HG02588 (cell line): ENCODE data around the gene ZMYND8.
"Not testable (repeated sequence)": the region's sequence is repeated elsewhere in the genome, so short reads cannot be mapped to it uniquely, and the experiment has no call there.

Experiments
- ATAC-seq: cut with Tn5 transposase; IDR thresholded peaks from one replicate; pipeline ENCODE4 v1.9.1; 2021; ENCODE audit warnings: mild to moderate bottlenecking, moderate library complexity; ENCODE audit not compliant: unreplicated experiment

Gene ZMYND8

DNA sequence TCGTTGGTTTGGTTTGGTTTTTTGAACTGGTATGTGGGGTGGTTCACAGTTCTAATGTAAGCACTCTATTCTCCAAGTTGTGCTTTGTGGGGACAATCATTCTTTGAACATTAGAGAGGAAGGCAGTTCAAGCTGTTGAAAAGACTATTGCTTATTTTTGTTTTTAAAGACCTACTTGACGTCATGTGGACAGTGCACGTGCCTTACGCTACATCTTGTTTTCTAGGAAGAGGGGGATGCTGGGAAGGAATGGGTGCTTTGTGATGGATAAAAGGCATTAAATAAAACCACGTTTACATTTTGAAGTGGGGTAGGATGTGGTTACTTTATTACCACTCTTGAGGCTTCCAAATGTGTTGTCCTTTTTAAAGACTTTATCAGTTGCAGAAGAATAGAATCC is 168.0 kb downstream of the ZMYND8 start:
- no peak for ATAC-seq

DNA sequence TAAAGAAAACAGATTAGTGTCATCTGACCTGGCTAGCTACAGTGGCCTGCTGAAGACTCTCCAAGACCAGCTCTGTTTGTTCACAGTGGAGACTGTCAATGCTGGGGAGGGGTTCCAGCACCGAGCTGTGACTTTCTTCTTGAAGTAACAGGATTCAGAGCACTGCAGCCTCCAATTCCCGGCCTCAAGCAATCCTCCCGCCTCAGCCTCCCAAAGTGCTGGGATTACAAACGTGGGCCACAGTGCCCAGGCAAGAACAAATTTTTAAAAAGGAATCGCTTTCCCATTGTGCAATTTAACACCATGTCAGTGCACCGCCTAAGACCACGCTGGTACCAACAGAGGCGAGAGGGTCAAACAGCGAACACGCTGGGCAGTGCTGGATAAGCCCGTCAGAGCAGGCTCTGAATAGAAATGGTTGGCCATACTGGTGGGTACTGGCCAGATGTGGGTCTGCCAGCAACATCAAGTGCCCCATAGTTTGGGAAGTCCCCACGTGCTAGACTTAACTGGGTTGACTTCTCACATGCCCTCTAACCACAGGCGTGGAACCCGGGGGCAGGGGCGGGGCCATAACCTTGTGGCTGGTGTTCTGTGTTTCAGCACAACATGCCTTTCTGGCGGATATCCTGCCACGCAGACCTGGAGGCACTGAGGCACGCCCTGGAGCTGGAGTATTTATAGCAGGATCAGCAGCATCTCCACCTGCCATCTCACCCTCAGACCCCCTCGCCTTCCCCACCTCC is 168.9 kb downstream of the ZMYND8 start:
- ATAC-seq = no peak

DNA sequence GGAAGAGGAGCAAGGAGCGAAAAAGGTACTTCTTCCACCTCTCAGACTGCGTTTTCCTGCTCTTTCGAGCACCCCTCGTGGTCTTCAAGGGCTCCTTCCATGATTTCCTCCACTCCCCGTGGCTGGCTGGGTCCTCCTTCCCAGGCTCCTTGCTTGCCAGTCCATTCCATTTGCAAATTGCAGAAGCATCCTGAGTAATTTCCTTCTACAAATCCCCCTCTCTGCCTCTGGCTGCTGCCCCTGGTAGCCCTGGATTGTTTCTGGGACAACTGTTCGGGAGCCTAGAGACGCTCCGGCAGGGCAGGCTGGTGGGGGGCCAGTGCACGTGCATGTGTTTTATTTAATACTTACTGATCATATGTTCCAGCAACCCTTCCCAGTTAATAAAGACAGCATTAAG is 173.1 kb downstream of the ZMYND8 start:
- no peak for ATAC-seq

DNA sequence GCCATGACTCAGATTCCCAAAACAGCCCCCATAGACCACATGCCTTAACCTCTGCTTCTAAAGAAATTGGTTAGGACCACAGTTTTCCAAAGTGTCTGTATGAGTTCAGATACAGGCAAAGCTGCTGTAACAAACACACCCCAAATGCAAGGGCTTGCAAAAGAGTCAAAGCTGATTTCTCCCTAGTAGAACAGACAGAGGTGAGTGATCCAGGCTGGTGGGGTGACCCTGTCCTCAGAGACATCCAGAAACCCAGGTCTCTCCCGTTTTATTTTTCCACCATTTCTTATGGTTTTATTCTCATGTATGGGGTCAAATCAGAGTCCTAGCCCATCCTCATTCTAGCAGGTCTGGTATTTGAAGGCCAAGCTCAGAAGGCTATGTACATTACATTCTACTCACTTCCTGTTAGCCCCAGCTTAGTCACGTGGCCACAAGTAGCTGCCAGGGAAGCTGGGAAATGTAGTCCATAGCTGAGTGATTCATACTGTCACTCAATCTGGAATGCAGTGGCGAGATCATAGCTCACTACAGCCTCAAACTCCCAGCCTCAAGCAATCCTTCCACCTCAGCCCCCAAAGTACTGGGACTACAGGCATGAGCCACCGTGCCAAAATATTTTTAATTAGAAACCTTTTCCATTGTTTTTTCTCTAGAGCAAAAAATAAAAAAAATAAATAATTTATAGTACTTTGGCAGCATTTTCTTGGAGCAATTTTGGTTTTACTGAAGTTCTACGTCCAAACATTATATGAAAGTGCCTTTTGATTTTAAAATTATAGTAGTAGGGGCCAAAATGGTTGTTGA is 175.2 kb downstream of the ZMYND8 start:
- no peak for ATAC-seq

DNA sequence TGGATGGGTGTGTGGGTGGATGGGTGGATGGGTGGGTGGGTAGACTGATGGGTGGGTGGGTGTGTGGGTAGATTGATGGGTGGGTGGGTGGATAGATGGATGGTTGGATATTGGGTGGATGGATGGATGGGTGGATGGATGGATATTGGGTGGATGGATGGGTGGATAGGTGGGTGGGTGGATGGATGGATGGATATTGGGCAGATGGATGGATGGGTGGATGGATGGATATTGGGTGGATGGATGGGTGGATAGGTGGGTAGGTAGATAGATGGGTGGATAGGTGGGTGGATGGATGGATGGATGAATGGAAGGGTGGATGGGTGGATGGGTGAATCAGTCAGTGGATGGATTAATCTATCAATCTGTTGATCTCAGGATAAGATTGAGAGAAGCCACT is 177.2 kb downstream of the ZMYND8 start:
- ATAC-seq = no peak

DNA sequence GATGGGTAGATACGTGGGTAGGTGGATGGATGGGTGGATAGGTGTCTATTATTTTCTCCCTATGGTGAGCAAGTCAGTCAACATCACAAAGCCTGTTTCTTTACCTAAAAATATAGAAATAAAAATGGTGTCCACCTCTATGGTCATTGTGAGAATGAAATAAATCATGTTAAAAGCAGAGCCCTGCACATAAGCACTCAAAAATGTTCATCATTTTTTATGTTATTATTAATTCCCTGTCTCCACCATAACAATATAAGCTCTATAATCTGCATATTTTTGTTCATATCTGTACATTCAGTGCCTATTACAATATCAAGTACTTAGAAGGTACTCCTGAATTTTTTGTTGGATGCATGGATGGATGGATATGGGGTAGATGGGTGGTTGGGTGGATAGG is 177.6 kb downstream of the ZMYND8 start:
- ATAC-seq = no peak

DNA sequence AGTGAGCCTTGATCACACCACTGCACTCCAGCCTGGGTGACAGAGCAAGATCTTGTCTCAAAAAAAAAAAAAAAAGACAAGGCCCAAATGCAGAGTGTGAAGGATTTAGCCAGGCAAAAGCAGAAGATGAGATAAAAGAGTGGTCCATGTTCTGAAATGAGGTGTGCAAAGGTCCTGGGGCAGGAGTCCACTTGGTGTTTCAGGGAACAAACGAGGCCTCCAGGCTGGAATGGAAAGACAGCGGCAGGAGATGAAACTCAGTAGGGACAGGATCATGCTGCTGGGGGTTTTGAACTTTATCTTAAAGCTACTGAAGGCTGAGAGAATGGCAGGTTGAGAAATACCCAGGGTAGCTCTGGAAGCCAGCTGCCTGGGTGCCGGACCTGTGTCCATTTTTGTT is 178.2 kb downstream of the ZMYND8 start:
- no peak for ATAC-seq

DNA sequence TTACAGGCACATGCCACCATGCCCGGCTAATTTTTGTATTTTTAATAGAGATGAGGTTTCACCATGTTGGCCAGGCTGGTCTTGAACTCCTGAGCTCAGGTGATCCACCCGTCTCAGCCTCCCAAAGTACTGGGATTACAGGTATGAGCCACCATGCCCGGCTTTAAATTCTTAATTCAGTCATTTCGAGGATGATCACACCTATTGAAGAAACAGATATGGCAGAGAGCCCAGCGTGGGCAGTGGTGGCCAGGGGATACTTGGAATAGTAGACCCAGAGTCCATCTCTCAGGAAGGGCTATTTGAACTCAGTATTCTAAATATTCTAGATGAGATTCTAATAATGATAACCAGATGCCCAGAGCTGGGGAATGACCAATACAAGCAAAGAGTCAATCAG is 180.3 kb downstream of the ZMYND8 start:
- ATAC-seq = not testable (repeated sequence)

DNA sequence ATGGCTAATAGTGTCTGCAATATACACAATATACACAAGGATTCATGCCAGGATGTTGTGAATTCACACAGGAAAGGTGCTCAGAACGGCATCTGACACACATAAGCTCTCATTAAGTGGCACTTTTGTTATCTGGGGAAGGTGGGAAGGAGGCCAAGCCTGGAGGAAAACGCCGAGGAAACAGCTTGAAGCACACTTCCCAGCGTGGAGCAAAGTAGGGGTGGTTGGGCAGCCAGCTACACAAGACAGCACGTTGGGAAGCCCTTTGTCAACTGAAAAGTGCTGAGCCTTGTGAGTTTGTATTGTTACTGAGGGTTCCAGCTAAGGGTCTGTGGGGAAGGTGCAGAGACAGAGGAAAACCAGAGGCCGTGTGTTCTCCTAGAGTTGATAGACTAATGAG is 181.0 kb downstream of the ZMYND8 start:
- no peak for ATAC-seq

DNA sequence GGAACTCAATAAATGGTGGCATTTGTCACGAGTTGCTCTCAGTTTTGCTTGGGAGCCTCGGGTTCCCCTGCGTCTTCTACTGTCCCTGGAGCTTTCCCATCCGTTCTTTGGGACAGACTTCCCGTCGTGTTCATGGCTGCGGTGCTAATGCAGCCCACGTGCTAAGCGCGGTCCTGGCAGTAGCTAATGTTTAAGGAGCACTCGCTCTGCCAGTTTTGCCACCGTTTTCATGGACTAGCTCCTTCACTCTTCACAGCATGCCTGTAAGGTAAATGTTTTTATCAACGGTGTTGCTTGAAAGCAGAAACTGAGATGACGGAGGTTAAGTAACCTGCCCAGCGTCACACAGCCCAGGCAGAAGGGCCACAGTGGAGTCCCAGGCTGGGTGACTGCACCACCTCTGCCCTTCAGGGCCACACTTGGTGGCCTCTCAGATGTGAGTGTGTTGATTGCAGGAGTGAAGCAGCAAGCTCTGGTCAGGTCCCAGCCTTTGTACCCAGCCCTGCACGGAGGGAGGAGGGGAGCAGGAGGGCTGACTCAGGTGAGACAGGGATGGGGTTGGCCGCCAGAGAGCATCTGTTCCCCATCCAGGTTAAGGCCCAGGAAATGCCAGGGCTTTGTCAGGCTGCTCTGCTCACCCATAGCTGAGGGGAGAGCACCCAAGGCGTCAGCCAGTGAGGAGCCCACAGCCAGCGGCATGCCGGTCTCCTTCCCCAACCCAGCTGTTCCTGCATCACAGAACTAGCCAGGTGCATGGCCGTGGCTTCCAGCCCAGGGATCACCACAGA is 181.8 kb downstream of the ZMYND8 start:
- ATAC-seq = no peak

DNA sequence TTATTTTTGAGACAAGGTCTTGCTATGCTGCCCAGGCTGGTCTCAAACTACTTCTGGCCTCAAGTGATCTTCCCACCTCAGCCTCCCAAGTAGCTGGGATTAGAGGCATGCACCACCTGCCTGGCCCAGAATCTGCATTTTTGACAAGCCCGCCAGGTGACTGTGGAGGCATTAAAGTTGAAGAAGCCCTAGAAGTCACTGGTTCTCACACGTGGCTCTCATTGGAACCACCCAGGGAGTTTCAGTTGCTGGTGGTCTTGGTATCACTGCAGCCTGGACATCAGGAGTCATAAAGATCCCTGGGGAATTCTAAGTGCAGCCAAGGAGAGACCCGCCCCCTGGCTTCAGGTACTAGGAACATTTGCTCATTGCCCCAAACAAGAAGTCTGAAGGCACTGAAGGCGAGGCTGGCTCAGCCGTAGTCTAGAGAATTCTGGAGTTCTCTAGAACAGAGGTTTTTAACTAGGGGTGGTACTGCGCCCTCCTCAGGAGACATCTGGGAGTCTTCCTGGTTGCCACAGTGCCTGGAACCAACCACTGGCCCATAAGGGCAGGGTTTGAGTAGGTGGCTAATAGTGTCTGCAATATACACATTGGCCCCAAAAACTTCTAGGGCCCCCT is 182.8 kb downstream of the ZMYND8 start:
- ATAC-seq = no peak

DNA sequence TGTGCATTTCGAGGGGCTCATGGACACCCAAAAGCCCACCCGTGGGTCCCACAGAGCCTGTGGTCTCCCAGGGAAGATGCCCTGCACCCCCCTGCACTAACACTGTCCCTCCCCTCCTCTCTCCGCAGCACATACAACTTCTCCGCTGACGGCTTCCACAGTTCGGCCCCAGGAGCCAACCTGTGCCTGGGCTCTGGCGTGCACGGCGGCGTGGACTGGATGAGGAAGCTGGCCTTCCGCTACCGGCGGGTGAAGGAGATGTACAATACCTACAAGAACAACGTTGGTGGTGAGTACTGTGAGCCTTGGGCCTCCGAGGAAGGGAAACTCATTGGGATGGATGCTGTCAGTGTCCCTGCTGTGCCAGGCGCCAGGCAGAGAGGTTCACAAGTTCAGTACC is 183.9 kb downstream of the ZMYND8 start:
- no peak for ATAC-seq

DNA sequence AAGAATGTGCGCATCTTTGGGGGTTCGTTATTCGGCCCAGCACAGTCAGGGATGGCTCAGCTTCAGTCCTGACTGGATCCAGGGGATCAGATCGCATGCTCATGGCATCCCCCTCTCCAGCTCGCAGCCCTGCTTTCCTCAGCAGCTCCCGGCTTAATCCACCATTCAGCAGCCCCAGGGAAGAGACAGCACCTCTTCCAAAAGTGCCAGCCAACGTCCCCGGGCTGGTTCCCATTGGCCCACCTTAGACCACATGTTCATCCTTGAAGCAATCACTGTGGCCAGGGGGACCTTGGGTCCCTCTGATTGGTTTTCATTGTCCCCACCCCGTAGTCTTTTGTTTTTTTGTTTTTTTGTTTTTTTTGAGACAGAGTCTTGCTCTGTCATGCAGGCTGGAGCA is 188.7 kb downstream of the ZMYND8 start:
- ATAC-seq = no peak

DNA sequence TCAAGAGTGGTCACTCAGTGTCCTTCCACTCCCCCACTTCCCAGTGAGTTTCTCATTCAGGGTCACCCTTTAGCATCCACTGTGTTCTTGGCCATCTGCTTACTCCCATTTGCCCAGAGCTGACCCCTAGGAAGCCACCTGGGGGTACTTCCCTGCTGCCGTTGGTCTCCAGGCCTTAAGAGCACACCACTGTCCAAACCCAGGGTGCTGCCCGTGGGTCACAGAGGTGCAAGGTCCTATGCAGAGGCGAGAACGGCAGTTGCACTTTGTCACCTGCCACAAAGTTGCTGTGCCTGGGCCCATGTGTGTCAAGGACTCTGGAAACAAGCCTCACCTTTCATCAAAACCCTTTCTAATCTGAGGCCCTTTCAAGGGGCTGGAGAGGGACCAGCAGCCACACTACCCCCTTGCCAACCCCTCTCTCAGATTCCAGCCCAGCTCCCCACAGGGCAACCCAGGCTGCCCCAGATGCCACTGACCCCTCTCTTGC is 191.1 kb downstream of the ZMYND8 start:
- ATAC-seq = no peak

DNA sequence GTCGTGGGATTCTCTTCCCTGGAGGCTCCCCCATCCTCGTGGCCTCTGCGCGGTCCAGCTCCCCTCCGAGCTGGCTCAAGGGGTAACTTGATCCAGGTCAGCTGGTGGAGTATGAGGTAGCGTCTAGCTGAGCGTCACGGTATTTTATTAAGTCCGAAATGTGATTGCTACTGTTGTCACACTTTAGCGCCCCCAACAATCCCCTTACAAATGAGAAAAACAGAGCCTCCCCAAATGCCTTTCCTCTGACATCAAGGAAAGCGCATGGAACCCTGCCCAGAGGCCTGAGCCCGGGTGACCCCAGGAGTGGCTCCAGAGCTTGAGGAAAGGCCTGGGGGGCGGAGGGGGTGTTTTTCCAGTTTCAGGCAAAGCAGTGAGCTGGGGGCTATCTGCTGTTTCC is 192.4 kb downstream of the ZMYND8 start:
- ATAC-seq = no peak

DNA sequence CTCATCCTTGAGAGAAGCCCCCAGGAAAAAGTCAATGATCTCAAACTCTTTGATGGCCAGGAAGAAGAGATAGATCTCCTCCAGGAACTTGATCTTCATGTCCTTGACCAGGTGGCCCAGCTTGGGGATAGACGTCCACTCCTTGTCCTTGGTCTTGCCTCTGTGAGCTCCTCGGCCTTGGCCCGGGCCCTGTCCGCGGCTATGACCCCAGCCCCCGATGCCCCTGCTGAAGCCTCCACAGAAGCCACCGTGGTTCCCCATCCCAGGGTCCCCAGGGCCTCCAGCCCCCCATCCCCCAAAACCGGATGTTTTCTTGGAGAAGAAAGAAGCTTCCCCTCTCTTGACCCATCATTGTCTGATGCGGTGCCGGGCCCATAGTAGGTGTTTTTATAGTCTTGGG is 195.1 kb downstream of the ZMYND8 start:
- no peak for ATAC-seq

DNA sequence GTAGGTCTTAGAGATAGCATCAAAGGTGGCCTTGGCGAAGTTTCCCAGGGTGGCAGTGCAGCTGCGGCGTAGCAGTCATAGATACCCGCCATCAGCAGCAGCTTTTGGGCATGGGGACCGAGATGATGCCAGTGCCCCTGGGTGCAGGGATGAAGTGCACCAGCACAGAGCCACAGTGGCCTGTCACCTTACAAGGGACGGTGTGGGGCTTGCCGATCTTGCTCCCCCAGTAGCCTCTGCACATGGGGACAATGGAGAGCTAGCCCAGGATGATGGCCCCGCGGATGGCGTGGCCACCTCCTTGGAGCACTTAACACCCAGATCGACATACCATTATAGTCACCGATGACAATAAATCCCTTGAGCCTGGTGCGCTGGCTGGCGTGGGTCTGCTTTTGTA is 195.5 kb downstream of the ZMYND8 start:
- ATAC-seq = no peak

DNA sequence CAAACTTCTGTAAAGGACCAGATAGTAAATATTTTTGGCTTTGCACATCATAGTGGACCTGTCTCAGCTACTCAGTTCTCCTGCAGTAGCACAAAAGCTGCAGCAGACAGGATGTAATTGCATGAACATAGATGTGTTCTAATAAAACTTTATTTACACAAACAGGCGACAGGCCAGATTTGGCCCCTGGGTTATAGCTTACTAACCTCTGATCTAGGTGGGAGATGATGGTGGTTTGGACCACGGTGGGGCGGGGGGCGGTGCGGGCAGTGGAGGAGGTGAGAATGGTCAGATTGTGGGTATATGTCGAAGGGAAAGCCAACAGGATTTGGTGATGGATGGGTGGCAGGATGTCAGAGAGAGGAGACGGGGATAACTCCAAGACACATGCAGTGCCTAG is 196.3 kb downstream of the ZMYND8 start:
- ATAC-seq = no peak
